ENCODE measurements around the gene CORO2B. TPM values are rescaled to one million over a fixed set of nuclear protein-coding genes. Genes with fewer than 3 reads are reported as not detected.

CORO2B gene
- total RNA-seq, 5 donors from 2014 or later (not counting 1 experiment from before 2014, with no cell fraction given) = 0.06 to 0.39 (median 0.09) TPM; not detected in 2

DNA sequence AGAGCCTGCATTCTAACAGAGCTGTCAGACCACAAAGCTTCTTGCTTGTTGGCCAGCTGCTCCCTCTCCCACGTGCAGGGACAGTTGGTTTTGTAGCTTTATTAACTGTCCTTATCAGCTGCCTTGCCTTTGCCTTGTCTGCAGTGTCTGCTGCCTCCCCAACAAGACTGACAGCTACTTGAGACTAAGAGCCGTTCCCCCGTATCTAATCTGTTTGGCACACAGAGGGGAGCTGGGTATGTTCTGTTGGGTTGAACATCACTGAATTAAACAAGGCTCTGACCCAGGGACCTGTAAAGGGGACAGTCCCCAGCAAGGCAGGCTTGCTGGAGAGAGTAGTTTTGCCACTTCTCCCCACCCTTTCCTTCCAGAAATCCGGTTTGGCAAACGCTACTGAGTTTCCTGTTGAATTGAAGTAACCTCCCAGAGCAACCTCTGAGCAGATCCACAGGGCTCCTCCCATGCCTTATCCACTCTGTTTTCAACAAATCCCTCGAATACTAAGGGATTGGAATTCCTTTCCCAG is 125.8 kb downstream of the CORO2B start:
- H3K4me3 Mint-ChIP-seq = no peak overlapping the region
- H3K4me1 ChIP-seq (ENCODE audit: control insufficient read depth in 1 of 2, extremely low read depth in 1 of 2, insufficient read depth in 2 of 2, low read length in 2 of 2) = no peaks in the 10 kb centered on the region
- CTCF ChIA-PET = no interaction called here
- no peaks in the 10 kb centered on the region for H3K9me3 ChIP-seq
- POLR2A ChIA-PET = no interaction called here
- peaks cover 0 to 16% of the 10 kb centered on the region in 2 experiments for H3K27me3 ChIP-seq (replicated peaks in 1 of 2; ENCODE audit: control insufficient read depth in 2 of 2, extremely low read depth in 1 of 2, insufficient read depth in 2 of 2, low read length in 1 of 2)
- no peaks in the 10 kb centered on the region for H3K36me3 ChIP-seq (ENCODE audit: control insufficient read depth in 2 of 2, extremely low read depth in 1 of 2, insufficient read depth in 1 of 2, low read length in 1 of 2)
- no peaks in the 10 kb centered on the region for H3K4me1 Mint-ChIP-seq
- H3K27ac Mint-ChIP-seq = no peak overlapping the region
- WGBS (ENCODE audit: insufficient coverage) = 12% methylated on average over 3 of the region's 6 CpGs
- H3K27me3 Mint-ChIP-seq = peaks cover 10 to 12% of the 10 kb centered on the region in 2 donors
- no peak for ATAC-seq (replicated peaks in 1 of 4)
- H3K4me3 ChIP-seq (ENCODE audit: control insufficient read depth in 1 of 2, extremely low read depth in 1 of 2, low read length in 1 of 2) = no peak overlapping the region
- H3K27ac ChIP-seq (ENCODE audit: low read length) = no peak overlapping the region
- no peaks in the 10 kb centered on the region for H3K9me3 Mint-ChIP-seq
- no peak for DNase-seq
- no peaks in the 10 kb centered on the region for H3K36me3 Mint-ChIP-seq

DNA sequence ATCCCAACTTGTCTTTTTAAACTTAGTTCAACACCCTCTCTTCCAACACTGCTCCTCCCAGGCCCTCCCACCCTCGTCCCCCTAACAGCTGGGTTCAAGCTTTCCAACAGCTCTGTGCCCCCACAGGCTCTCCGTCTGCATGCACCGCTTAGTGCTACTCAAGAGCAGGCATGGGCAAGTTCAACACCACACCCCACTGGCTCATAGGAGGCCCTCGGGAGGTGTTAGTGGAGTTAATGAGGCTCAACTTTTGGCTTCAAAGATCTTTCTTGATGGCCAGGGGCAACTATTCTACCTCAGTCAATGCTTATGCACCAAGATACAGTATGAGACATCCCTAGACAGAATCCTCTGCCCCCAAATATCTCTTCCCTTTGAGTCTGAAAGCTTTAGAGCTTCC is 127.5 kb downstream of the CORO2B start:
- H3K4me1 Mint-ChIP-seq = no peaks in the 10 kb centered on the region
- H3K27me3 ChIP-seq (replicated peaks in 1 of 2; ENCODE audit: control insufficient read depth in 2 of 2, extremely low read depth in 1 of 2, insufficient read depth in 2 of 2, low read length in 1 of 2) = peaks cover 0 to 15% of the 10 kb centered on the region in 2 experiments
- no CpG with 5 or more reads among the region's 4 CpGs for WGBS (ENCODE audit: insufficient coverage)
- DNase-seq = no peak
- no peak overlapping the region for H3K4me3 ChIP-seq (ENCODE audit: control insufficient read depth in 1 of 2, extremely low read depth in 1 of 2, low read length in 1 of 2)
- no peaks in the 10 kb centered on the region for H3K9me3 ChIP-seq
- no peaks in the 10 kb centered on the region for H3K36me3 Mint-ChIP-seq
- H3K4me1 ChIP-seq (ENCODE audit: control insufficient read depth in 1 of 2, extremely low read depth in 1 of 2, insufficient read depth in 2 of 2, low read length in 2 of 2) = no peaks in the 10 kb centered on the region
- H3K9me3 Mint-ChIP-seq = no peaks in the 10 kb centered on the region
- H3K36me3 ChIP-seq (ENCODE audit: control insufficient read depth in 2 of 2, extremely low read depth in 1 of 2, insufficient read depth in 1 of 2, low read length in 1 of 2) = no peaks in the 10 kb centered on the region
- no peak overlapping the region for H3K27ac ChIP-seq (ENCODE audit: low read length)
- CTCF ChIA-PET = no interaction called here
- no peak overlapping the region for H3K4me3 Mint-ChIP-seq
- no peak overlapping the region for H3K27ac Mint-ChIP-seq
- H3K27me3 Mint-ChIP-seq = peaks cover 8 to 10% of the 10 kb centered on the region in 2 donors
- ATAC-seq (replicated peaks in 1 of 4) = no peak
- POLR2A ChIA-PET = no interaction called here

DNA sequence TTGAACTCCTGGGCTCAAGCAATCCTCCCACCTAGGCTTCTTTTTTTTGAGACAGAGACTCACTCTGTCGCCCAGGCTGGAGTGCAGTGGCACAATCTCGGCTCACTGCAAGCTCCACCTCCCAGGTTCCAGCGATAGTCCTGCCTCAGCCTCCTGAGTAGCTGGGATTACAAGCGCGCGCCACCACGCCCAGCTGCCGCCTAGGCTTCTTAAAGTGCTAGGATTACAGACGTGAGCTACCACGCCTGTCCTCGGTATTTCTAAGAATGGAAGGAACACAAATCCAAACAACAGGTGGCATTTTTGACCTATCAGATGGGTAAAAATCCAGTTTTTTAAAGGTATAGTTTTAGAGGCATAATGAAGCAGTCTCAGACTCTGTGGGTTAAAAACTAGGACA is 128.1 kb downstream of the CORO2B start:
- Mint-ChIP-seq H3K4me3 (no peak overlapping the region), H3K27me3 (peaks cover 8 to 10% of the 10 kb centered on the region in 2 donors), H3K9me3 (no peaks in the 10 kb centered on the region), H3K4me1 (no peaks in the 10 kb centered on the region), H3K36me3 (no peaks in the 10 kb centered on the region), H3K27ac (no peak overlapping the region)
- Histone ChIP-seq H3K9me3 (no peaks in the 10 kb centered on the region), H3K4me1 (ENCODE audit: control insufficient read depth in 1 of 2, extremely low read depth in 1 of 2, insufficient read depth in 2 of 2, low read length in 2 of 2) (no peaks in the 10 kb centered on the region), H3K27me3 (replicated peaks in 1 of 2; ENCODE audit: control insufficient read depth in 2 of 2, extremely low read depth in 1 of 2, insufficient read depth in 2 of 2, low read length in 1 of 2) (peaks cover 0 to 21% of the 10 kb centered on the region in 2 experiments), H3K27ac (ENCODE audit: low read length) (no peak overlapping the region), H3K36me3 (ENCODE audit: control insufficient read depth in 2 of 2, extremely low read depth in 1 of 2, insufficient read depth in 1 of 2, low read length in 1 of 2) (no peaks in the 10 kb centered on the region), H3K4me3 (ENCODE audit: control insufficient read depth in 1 of 2, extremely low read depth in 1 of 2, low read length in 1 of 2) (no peak overlapping the region)
- WGBS (ENCODE audit: insufficient coverage) = 93% methylated on average over 11 of the region's 11 CpGs
- DNase-seq = no peak
- ATAC-seq (replicated peaks in 1 of 4) = no peak
- ChIA-PET CTCF (no interaction called here), POLR2A (no interaction called here)

DNA sequence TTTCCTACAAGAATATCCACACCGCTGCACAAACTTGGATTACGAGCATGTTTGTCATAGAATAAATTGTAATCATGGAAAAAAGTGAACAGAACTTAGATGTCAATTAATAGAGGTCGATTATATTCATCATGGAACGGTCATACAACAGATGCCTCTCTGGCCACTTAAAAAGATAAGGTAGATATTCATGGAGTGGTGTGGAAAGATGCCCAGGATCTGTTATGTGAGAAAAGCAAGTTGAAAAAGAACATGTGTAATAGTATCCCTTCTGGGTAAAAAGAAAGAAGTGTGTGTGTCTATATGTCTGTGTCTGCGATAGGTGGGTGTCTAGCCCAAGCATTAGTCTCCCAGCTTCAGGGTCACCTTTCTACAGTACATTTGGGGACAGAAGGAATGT is 128.6 kb downstream of the CORO2B start:
- no peaks in the 10 kb centered on the region for H3K4me1 ChIP-seq (ENCODE audit: control insufficient read depth in 1 of 2, extremely low read depth in 1 of 2, insufficient read depth in 2 of 2, low read length in 2 of 2)
- POLR2A ChIA-PET = no interaction called here
- H3K9me3 ChIP-seq = no peaks in the 10 kb centered on the region
- peaks cover 0 to 21% of the 10 kb centered on the region in 2 experiments for H3K27me3 ChIP-seq (replicated peaks in 1 of 2; ENCODE audit: control insufficient read depth in 2 of 2, extremely low read depth in 1 of 2, insufficient read depth in 2 of 2, low read length in 1 of 2)
- H3K4me3 ChIP-seq (ENCODE audit: control insufficient read depth in 1 of 2, extremely low read depth in 1 of 2, low read length in 1 of 2) = no peak overlapping the region
- CTCF ChIA-PET = no interaction called here
- H3K27ac ChIP-seq (ENCODE audit: low read length) = no peak overlapping the region
- 69% methylated on average over 2 of the region's 5 CpGs for WGBS (ENCODE audit: insufficient coverage)
- ATAC-seq (replicated peaks in 1 of 4) (no peak), DNase-seq (no peak)
- Mint-ChIP-seq H3K4me3 (no peak overlapping the region), H3K27ac (no peak overlapping the region), H3K36me3 (no peaks in the 10 kb centered on the region), H3K4me1 (no peaks in the 10 kb centered on the region), H3K9me3 (no peaks in the 10 kb centered on the region), H3K27me3 (peaks cover 8 to 10% of the 10 kb centered on the region in 2 donors)
- H3K36me3 ChIP-seq (ENCODE audit: control insufficient read depth in 2 of 2, extremely low read depth in 1 of 2, insufficient read depth in 1 of 2, low read length in 1 of 2) = no peaks in the 10 kb centered on the region

DNA sequence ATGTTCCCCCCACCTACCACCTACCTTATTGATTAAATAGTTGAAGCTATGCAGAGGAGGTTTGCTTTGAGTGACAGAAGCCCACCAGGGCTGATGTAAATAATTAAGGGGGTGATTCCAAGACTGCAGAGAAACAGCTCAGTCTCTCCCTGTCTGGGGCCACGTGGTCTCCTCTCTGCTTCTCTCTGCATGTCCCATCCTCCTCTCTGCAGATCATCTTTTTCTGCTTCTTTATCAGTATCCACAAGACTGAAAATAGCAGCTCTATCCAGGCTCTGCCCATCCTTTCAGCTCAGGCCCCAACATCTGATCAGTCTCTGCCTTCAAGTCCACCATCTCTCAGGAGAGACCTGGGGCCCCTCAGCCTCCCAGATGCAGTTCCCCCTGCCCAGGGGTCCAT is 131.1 kb downstream of the CORO2B start:
- Mint-ChIP-seq H3K27ac (no peak overlapping the region), H3K4me1 (no peaks in the 10 kb centered on the region)

DNA sequence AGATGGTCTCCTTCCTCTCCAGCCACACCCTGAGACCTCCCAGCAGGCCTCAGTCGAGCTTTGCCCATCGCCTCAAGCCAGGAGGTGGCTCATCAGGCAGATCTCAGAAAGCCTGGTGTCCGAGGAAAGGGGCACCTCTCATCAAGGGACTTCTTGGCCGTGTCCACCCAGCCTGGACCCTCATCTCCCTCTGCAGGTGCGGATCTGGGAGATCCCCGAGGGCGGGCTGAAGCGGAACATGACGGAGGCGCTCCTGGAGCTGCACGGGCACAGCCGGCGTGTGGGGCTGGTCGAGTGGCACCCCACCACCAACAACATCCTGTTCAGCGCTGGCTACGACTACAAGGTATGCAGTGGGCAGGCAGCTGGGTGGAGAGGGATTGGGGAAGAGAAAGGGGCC is 131.7 kb downstream of the CORO2B start:
- Mint-ChIP-seq H3K27ac (no peak overlapping the region), H3K9me3 (no peaks in the 10 kb centered on the region), H3K27me3 (peaks cover 5 to 16% of the 10 kb centered on the region in 2 donors), H3K4me3 (no peak overlapping the region), H3K4me1 (no peaks in the 10 kb centered on the region), H3K36me3 (no peaks in the 10 kb centered on the region)
- Histone ChIP-seq H3K4me3 (ENCODE audit: control insufficient read depth in 1 of 2, extremely low read depth in 1 of 2, low read length in 1 of 2) (no peak overlapping the region), H3K27ac (ENCODE audit: low read length) (no peak overlapping the region), H3K36me3 (ENCODE audit: control insufficient read depth in 2 of 2, extremely low read depth in 1 of 2, insufficient read depth in 1 of 2, low read length in 1 of 2) (no peaks in the 10 kb centered on the region), H3K9me3 (no peaks in the 10 kb centered on the region), H3K4me1 (ENCODE audit: control insufficient read depth in 1 of 2, extremely low read depth in 1 of 2, insufficient read depth in 2 of 2, low read length in 2 of 2) (no peaks in the 10 kb centered on the region), H3K27me3 (replicated peaks in 1 of 2; ENCODE audit: control insufficient read depth in 2 of 2, extremely low read depth in 1 of 2, insufficient read depth in 2 of 2, low read length in 1 of 2) (peaks cover 0 to 39% of the 10 kb centered on the region in 2 experiments)
- POLR2A ChIA-PET = no interaction called here
- WGBS (ENCODE audit: insufficient coverage) = 78% methylated on average over 3 of the region's 16 CpGs
- DNase-seq = no peak
- ATAC-seq (replicated peaks in 1 of 4) = no peak
- CTCF ChIA-PET = no interaction called here

More for the DNA sequence above, 131.1 kb downstream of the CORO2B start:
- Mint-ChIP-seq H3K36me3 (no peaks in the 10 kb centered on the region), H3K9me3 (no peaks in the 10 kb centered on the region), H3K4me3 (no peak overlapping the region), H3K27me3 (peaks cover 5 to 14% of the 10 kb centered on the region in 2 donors)
- DNase-seq = no peak
- Histone ChIP-seq H3K27ac (ENCODE audit: low read length) (no peak overlapping the region), H3K27me3 (replicated peaks in 1 of 2; ENCODE audit: control insufficient read depth in 2 of 2, extremely low read depth in 1 of 2, insufficient read depth in 2 of 2, low read length in 1 of 2) (peaks cover 0 to 33% of the 10 kb centered on the region in 2 experiments), H3K4me1 (ENCODE audit: control insufficient read depth in 1 of 2, extremely low read depth in 1 of 2, insufficient read depth in 2 of 2, low read length in 2 of 2) (no peaks in the 10 kb centered on the region), H3K4me3 (ENCODE audit: control insufficient read depth in 1 of 2, extremely low read depth in 1 of 2, low read length in 1 of 2) (no peak overlapping the region), H3K36me3 (ENCODE audit: control insufficient read depth in 2 of 2, extremely low read depth in 1 of 2, insufficient read depth in 1 of 2, low read length in 1 of 2) (no peaks in the 10 kb centered on the region), H3K9me3 (no peaks in the 10 kb centered on the region)
- WGBS (ENCODE audit: insufficient coverage) = 25% methylated on average over 1 of the region's 1 CpG
- CTCF ChIA-PET = no interaction called here
- POLR2A ChIA-PET = no interaction called here
- no peak for ATAC-seq (replicated peaks in 1 of 4)

DNA sequence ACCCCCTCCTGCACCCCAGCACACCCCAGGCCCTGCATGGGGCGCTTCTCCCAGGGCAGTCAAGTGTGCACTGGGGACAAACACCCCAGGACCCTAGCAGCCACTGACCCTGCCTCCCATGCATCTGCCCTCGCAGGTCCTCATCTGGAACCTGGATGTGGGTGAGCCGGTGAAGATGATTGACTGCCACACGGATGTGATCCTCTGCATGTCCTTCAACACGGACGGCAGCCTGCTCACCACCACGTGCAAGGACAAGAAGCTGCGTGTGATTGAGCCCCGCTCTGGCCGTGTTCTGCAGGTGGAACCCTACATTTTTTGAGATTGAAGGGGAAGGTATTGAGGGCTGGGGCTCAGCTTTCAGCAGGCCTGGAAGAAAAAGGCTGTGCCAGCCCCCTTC is 132.6 kb downstream of the CORO2B start:
- Mint-ChIP-seq H3K36me3 (no peaks in the 10 kb centered on the region), H3K9me3 (no peaks in the 10 kb centered on the region), H3K4me3 (no peak overlapping the region), H3K4me1 (no peaks in the 10 kb centered on the region), H3K27ac (no peak overlapping the region), H3K27me3 (peaks cover 7 to 22% of the 10 kb centered on the region in 2 donors)
- Histone ChIP-seq H3K36me3 (ENCODE audit: control insufficient read depth in 2 of 2, extremely low read depth in 1 of 2, insufficient read depth in 1 of 2, low read length in 1 of 2) (no peaks in the 10 kb centered on the region), H3K4me1 (ENCODE audit: control insufficient read depth in 1 of 2, extremely low read depth in 1 of 2, insufficient read depth in 2 of 2, low read length in 2 of 2) (no peaks in the 10 kb centered on the region), H3K9me3 (no peaks in the 10 kb centered on the region), H3K27ac (ENCODE audit: low read length) (no peak overlapping the region), H3K27me3 (replicated peaks in 1 of 2; ENCODE audit: control insufficient read depth in 2 of 2, extremely low read depth in 1 of 2, insufficient read depth in 2 of 2, low read length in 1 of 2) (peaks cover 0 to 38% of the 10 kb centered on the region in 2 experiments), H3K4me3 (ENCODE audit: control insufficient read depth in 1 of 2, extremely low read depth in 1 of 2, low read length in 1 of 2) (no peak overlapping the region)
- WGBS (ENCODE audit: insufficient coverage) = 92% methylated on average over 9 of the region's 10 CpGs
- ATAC-seq (replicated peaks in 1 of 4) = no peak
- ChIA-PET POLR2A (no interaction called here), CTCF (no interaction called here)
- DNase-seq = no peak
